HepG2 (cell line): ENCODE measurements around the gene ZNF334. TPM values are rescaled to one million over a fixed set of nuclear protein-coding genes. Genes with fewer than 3 reads are reported as not detected.

Experiments used
- EP300 ChIP-seq, 3 experiments: sonication (generic) in 1 of 3; formaldehyde crosslinking in 1 of 3; IDR thresholded peaks; 2 replicates each; pipeline versions ENCODE4 v1.5.1 to v1.6.1; 2011 to 2020; ENCODE audit warnings: low read depth in 2 of 3, low read length in 2 of 3, borderline replicate concordance in 1 of 3, improper control_type of control experiment in 1 of 3, mild to moderate bottlenecking in 1 of 3, missing genetic modification reagents in 1 of 3, moderate library complexity in 1 of 3
- FOXK1 ChIP-seq: sonication (generic); formaldehyde crosslinking; IDR thresholded peaks from 2 replicates; pipeline ENCODE4 v1.4.0; 2020; ENCODE audit warnings: low read depth, missing genetic modification reagents, borderline replicate concordance
- MEF2D ChIP-seq: sonication (generic); formaldehyde crosslinking; IDR thresholded peaks from 2 replicates; pipeline ENCODE4 v1.5.1; 2020; ENCODE audit warnings: mild to moderate bottlenecking, missing genetic modification reagents
- PHF21A ChIP-seq: sonication (generic); formaldehyde crosslinking; IDR thresholded peaks from 2 replicates; pipeline ENCODE4 v1.5.0; 2020; ENCODE audit warnings: mild to moderate bottlenecking, missing genetic modification reagents
- PPARG ChIP-seq: conservative IDR thresholded peaks from 2 replicates; pipeline ENCODE4 v1.6.1; 2016; ENCODE audit warnings: missing biosample characterization, missing genetic modification reagents
- SP1 ChIP-seq, 2 experiments: fragments of 450-650 bp in 1 of 2; sonication (generic) in 1 of 2; formaldehyde crosslinking in 1 of 2; IDR thresholded peaks; 2 replicates each; pipeline versions ENCODE4 v1.4.0 to v1.6.1; 2016 to 2020; ENCODE audit warnings: missing genetic modification reagents in 1 of 2
- SP5 ChIP-seq: IDR thresholded peaks from 2 replicates; pipeline ENCODE4 v1.6.1; 2016; ENCODE audit warnings: low read depth, borderline replicate concordance
- ZFX ChIP-seq: sonication (generic); formaldehyde crosslinking; IDR thresholded peaks from 2 replicates; pipeline ENCODE4 v1.4.0; 2020; ENCODE audit warnings: mild to moderate bottlenecking, low read depth, missing genetic modification reagents, moderate library complexity
- ZNF12 ChIP-seq: sonication (generic); formaldehyde crosslinking; IDR thresholded peaks from 2 replicates; pipeline ENCODE4 v1.5.0; 2020; ENCODE audit warnings: missing genetic modification reagents
- ZNF350 ChIP-seq: sonication (generic); formaldehyde crosslinking; IDR thresholded peaks from 2 replicates; pipeline ENCODE4 v1.4.0; 2020; ENCODE audit warnings: mild to moderate bottlenecking, low read depth, missing genetic modification reagents, borderline replicate concordance
- ZNF644 ChIP-seq: IDR thresholded peaks from 2 replicates; pipeline ENCODE4 v1.6.1; 2016; ENCODE audit warnings: low read depth
- ZNF652 ChIP-seq: IDR thresholded peaks from 2 replicates; pipeline ENCODE4 v1.6.1; 2016; ENCODE audit warnings: low read depth, borderline replicate concordance
- polyA plus RNA-seq, 8 experiments: library from polyadenylated mRNA; depleted of rRNA in 3 of 8; stranded (reverse) in 7 of 8; unstranded in 1 of 8; fragments of >200 nt; fragmentation: Illumina TruSeq in 4 of 8; extraction: Trizol in 4 of 8; gene quantifications; 2 replicates each; pipeline versions ENCODE4 v1.2.1 to v1.2.3, GENCODE V29; 2011 to 2016; ENCODE audit warnings: low read depth in 4 of 8, missing spikeins in 1 of 8, mixed read lengths in 1 of 8; ENCODE audit not compliant: insufficient read depth in 1 of 8
- total RNA-seq, 5 experiments: library from RNA; depleted of rRNA; stranded (reverse); fragments of >200 nt; fragmentation: Illumina TruSeq; extraction: Trizol; gene quantifications; 2 replicates each; pipeline ENCODE4 v1.2.3, GENCODE V29; 2016; ENCODE audit warnings: low read depth in 1 of 5
- TF ChIP-seq, protein P1 (sequence below): sonication (generic); formaldehyde crosslinking; IDR thresholded peaks from 2 replicates; pipeline ENCODE4 v1.4.0; 2020; ENCODE audit warnings: missing genetic modification reagents, mild to moderate bottlenecking, borderline replicate concordance
- TF ChIP-seq, protein P2 (sequence below): sonication (generic); formaldehyde crosslinking; IDR thresholded peaks from 2 replicates; pipeline ENCODE4 v1.8.1; 2023; ENCODE audit warnings: mild to moderate bottlenecking, inconsistent platforms, moderate library complexity, missing genetic modification reagents, borderline replicate concordance
- TF ChIP-seq, protein P3 (sequence below): sonication (generic); formaldehyde crosslinking; IDR thresholded peaks from 2 replicates; pipeline ENCODE4 v1.4.0; 2020; ENCODE audit warnings: missing genetic modification reagents, borderline replicate concordance
- TF ChIP-seq, protein P4 (sequence below): sonication (generic); formaldehyde crosslinking; conservative IDR thresholded peaks from 2 replicates; pipeline ENCODE4 v1.4.0; 2020; ENCODE audit warnings: missing genetic modification reagents

Gene ZNF334
- total and polyA plus RNA-seq, 2 of the 13 experiments (the other 11 are each of a cell fraction or from before 2014, with no cell fraction given) = 4.8 to 7.8 TPM

DNA sequence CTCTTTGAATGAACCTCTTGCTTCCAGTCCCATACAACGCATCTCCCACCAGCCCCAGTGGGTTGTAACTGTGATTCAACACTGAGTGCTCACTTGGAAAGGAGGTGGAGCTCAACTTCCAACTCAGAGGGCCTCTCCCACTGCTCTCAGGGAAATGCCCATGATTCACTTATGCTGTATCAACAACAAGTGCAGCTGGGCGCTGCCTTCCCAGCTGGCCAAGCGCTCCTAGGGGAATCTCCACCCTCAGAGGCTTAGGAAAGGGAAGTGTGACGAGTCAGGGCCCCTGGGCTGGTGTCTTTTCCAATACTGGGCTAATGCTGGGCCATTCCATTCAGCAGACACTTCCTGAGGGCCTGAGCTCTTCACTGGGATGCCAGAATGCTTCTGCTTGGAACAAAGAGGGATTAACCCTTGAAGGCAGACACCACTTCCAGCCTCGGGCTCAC is 45.2 kb upstream of the ZNF334 start (continued):
- TF ChIP-seq EP300 (IDR thresholded peaks at IDR 0.05; ENCODE audit: low read depth in 2 of 2, low read length in 2 of 2) (0 out of 4 replicates have a peak, but pooled peaks of 1 of the 2 experiments have one; percentile 9), EP300 (CRISPR knock-in tag; IDR thresholded peaks at IDR 0.05; ENCODE audit: borderline replicate concordance) (no peak), SP1 (IDR thresholded peaks at IDR 0.05) (no peak), SP1 (CRISPR knock-in tag; IDR thresholded peaks at IDR 0.05) (0 out of 2 replicates have a peak, but pooled peaks have one; percentile 9), MEF2D (CRISPR knock-in tag) (peak; percentile 47; the same call in 1 of the 2 replicates), ZNF652 (CRISPR knock-in tag) (peak; percentile 61; the same call in 1 of the 2 replicates), ZNF644 (CRISPR knock-in tag) (peak; percentile 53; the same call in 1 of the 2 replicates), ZFX (0 out of 2 replicates have a peak, but pooled peaks have one; percentile 34), PHF21A (0 out of 2 replicates have a peak, but pooled peaks have one; percentile 48), SP5 (CRISPR knock-in tag) (peak; percentile 55), ZNF12 (CRISPR knock-in tag) (0 out of 2 replicates have a peak, but pooled peaks have one; percentile 30), ZNF350 (CRISPR knock-in tag) (peak; percentile 40; the same call in 1 of the 2 replicates), FOXK1 (CRISPR knock-in tag) (peak; percentile 70; the same call in 1 of the 2 replicates), PPARG (CRISPR knock-in tag) (no peak)
- TF ChIP-seq, protein P1, sequence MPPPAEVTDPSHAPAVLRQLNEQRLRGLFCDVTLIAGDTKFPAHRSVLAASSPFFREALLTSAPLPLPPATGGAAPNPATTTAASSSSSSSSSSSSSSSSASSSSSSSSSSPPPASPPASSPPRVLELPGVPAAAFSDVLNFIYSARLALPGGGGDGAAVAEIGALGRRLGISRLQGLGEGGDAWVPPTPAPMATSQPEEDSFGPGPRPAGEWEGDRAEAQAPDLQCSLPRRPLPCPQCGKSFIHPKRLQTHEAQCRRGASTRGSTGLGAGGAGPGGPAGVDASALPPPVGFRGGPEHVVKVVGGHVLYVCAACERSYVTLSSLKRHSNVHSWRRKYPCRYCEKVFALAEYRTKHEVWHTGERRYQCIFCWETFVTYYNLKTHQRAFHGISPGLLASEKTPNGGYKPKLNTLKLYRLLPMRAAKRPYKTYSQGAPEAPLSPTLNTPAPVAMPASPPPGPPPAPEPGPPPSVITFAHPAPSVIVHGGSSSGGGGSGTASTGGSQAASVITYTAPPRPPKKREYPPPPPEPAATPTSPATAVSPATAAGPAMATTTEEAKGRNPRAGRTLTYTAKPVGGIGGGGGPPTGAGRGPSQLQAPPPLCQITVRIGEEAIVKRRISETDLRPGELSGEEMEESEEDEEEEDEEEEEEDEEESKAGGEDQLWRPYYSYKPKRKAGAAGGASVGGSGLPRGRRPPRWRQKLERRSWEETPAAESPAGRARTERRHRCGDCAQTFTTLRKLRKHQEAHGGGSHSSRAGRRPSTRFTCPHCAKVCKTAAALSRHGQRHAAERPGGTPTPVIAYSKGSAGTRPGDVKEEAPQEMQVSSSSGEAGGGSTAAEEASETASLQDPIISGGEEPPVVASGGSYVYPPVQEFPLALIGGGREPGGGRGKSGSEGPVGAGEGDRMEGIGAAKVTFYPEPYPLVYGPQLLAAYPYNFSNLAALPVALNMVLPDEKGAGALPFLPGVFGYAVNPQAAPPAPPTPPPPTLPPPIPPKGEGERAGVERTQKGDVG = 0 out of 2 replicates have a peak, but pooled peaks have one; percentile 64
- TF ChIP-seq, protein P2, sequence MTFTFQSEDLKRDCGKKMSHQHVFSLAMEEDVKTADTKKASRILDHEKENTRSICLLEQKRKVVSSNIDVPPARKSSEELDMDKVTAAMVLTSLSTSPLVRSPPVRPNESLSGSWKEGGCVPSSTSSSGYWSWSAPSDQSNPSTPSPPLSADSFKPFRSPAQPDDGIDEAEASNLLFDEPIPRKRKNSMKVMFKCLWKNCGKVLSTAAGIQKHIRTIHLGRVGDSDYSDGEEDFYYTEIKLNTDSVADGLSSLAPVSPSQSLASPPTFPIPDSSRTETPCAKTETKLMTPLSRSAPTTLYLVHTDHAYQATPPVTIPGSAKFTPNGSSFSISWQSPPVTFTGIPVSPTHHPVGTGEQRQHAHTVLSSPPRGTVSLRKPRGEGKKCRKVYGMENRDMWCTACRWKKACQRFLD = no peak
- TF ChIP-seq, protein P3, sequence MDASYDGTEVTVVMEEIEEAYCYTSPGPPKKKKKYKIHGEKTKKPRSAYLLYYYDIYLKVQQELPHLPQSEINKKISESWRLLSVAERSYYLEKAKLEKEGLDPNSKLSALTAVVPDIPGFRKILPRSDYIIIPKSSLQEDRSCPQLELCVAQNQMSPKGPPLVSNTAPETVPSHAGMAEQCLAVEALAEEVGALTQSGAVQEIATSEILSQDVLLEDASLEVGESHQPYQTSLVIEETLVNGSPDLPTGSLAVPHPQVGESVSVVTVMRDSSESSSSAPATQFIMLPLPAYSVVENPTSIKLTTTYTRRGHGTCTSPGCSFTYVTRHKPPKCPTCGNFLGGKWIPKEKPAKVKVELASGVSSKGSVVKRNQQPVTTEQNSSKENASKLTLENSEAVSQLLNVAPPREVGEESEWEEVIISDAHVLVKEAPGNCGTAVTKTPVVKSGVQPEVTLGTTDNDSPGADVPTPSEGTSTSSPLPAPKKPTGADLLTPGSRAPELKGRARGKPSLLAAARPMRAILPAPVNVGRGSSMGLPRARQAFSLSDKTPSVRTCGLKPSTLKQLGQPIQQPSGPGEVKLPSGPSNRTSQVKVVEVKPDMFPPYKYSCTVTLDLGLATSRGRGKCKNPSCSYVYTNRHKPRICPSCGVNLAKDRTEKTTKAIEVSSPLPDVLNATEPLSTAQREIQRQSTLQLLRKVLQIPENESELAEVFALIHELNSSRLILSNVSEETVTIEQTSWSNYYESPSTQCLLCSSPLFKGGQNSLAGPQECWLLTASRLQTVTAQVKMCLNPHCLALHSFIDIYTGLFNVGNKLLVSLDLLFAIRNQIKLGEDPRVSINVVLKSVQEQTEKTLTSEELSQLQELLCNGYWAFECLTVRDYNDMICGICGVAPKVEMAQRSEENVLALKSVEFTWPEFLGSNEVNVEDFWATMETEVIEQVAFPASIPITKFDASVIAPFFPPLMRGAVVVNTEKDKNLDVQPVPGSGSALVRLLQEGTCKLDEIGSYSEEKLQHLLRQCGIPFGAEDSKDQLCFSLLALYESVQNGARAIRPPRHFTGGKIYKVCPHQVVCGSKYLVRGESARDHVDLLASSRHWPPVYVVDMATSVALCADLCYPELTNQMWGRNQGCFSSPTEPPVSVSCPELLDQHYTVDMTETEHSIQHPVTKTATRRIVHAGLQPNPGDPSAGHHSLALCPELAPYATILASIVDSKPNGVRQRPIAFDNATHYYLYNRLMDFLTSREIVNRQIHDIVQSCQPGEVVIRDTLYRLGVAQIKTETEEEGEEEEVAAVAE (CRISPR knock-in tag) = no peak
- TF ChIP-seq, protein P4, sequence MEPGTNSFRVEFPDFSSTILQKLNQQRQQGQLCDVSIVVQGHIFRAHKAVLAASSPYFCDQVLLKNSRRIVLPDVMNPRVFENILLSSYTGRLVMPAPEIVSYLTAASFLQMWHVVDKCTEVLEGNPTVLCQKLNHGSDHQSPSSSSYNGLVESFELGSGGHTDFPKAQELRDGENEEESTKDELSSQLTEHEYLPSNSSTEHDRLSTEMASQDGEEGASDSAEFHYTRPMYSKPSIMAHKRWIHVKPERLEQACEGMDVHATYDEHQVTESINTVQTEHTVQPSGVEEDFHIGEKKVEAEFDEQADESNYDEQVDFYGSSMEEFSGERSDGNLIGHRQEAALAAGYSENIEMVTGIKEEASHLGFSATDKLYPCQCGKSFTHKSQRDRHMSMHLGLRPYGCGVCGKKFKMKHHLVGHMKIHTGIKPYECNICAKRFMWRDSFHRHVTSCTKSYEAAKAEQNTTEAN = no peak
